Measurements from ENCODE around the gene LHFPL6.

LHFPL6 gene

DNA sequence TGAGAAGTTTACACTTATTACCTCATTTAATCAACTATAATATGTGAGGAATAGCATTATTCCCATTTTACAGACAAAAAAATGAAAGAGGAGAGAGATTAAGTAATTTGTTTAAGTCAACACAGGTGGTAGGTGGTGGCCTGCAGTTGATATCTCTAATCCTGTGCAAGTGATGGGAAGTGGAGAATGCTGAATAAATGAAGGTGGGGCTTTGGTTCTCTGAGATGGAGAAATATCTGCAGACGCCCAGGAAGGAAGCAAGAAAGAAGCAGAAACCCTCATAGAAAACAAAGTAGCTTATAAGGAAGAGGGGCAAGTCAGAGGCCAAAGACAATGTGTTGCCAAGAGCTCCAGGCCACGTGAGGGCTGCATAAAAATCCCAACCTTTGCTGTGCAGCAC is 290.4 kb downstream of the LHFPL6 start:
- DNase-seq (ENCODE audit: low read depth in 1 of 2, low spot score in 1 of 2): no peak

DNA sequence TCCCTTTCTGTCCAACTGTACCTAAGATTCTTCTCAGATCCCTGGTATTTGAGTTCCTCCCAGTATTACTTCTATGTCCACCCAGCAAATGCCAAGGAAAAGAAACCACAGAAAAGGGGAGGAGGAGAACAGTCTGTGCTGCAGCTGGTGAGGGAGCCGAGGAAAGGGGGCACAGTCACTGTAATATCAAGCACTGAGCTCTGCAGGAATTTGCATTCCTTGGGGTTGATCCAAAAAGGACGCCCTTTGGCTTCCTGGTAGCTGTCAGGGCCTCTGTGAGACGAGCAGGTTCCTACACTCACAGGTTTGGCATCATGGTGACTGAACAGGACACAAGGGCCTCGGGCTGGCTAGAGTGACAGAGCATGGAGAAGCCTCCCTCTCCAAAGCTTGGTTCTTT is 291.4 kb downstream of the LHFPL6 start:
- DNase-seq (ENCODE audit: low read depth in 1 of 2, low spot score in 1 of 2): no peak

DNA sequence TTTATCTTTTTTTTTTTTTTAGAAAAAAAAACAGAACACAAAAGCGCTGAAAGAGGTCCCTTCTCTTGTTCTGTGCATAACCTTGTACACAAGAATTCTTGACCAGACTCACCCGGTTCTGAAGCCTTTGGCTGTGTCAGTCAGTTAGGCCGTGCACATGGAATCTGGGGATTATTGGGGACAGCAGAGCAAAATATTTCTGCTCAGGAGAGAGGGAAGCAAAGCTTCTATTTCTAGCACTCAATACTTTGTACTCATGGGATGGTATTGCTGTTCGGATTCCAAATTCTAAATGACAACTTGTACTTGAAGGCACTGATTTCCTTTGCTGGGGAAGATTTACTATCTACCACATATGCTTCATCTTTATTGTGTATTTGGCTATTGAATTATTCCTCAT is 292.0 kb downstream of the LHFPL6 start:
- no peak for DNase-seq (ENCODE audit: low read depth in 1 of 2, low spot score in 1 of 2)

DNA sequence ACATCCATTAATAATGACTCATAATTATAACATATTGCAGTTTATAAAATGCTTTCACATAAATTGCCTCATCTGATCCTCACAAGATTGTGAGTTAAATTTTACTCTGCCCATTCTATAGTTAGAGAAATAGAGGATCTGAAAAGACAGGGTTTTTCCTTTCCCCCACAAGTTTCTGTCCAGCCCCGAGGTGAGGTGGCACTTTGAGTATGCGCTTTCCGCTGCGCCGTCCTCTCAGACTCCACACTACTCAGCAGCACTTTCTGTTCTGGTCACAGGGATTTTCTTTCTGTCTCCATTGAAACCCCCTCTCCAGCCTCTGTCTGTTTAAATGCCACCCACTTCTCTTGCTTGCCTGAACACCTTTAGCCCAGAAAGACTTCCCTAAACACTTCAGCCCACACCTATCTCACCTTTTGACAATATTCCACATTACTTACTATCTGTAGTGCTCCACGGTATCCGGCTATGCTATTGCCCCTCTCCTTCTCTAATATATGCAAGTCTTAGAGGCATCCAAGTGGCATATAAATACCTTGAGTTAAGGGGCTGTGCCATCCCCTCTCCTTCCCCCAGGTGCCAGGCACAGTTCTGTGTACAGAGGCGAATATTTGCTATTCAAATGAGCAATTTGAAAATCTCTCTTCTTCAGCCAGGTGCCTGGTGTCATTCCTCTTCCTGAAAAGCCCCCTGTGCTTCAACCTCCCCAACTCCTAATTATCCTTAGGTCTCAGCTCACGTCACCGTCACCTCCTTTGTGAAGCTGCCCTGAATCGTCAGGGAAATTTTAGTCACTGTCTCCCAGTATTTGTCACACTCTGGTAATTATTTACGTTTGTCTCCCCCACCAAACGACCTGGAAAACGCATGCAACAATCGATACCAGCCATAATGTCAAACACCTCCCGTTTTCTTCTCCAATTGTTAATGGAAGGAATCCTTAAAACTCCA is 296.1 kb downstream of the LHFPL6 start:
- DNase-seq (ENCODE audit: low read depth in 1 of 2, low spot score in 1 of 2): peak in 1 of 2 donors; percentile 16

DNA sequence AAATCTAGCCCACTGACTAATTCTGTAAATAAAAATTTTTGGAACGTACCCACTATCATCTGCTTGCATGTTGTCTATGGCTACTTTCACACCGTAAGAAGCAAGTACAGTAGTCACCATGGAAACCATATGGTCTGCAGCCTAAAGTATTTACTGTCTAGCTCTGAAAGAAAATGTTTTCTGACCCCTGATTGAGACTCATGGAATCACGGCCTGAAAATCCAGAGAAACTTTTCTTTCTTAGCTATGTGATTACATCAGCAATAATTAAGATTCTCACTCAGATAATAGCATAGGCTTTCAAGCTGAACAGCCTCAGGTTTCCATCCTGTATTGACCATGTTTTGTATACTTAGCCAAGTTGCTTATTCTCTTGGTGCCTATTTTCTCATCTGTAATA is 300.2 kb downstream of the LHFPL6 start:
- DNase-seq (ENCODE audit: low read depth in 1 of 2, low spot score in 1 of 2): no peak

DNA sequence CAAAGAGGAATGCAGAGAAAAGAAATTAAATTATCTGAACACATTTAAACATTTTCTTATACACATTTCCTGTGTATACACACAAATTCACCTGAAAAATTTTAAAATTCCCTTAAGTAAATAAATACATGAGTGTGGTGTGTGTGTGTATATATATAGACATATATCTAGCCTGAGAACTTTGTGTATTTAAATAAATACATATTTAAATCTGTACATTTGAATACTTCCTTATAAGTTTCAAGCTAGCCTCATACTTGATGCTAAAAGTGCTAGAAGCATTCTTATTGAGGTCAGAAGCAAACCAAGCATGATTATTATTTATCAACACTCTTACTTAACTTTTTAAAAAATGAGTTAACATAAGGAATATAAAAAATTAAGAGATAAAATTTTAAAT is 304.0 kb downstream of the LHFPL6 start:
- no peak for DNase-seq (ENCODE audit: low read depth in 1 of 2, low spot score in 1 of 2)

DNA sequence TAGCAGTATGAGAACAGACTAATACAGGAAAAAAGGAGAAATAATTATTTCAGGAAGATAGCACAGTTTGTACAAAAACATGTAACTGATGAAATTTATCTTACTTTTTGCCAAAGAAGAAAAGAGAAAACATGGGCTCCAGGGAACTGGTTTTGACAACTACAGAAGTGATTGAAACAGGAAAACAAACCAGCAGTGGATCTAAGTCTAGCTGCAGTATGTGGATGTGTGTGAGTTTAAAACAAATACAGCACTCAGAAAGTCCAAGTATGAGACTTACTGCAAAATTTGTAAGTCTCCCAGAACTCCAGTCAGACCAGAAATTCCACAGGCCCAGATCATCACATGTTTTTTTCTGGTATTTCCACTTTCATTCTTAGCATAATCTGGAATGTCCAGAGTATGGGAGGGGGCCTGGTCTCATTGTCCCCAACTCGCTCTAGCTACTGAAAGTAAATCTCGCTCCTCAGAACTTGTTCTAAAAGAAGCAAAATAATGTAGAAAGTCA is 305.3 kb downstream of the LHFPL6 start:
- no peak for DNase-seq (ENCODE audit: low read depth in 1 of 2, low spot score in 1 of 2)

DNA sequence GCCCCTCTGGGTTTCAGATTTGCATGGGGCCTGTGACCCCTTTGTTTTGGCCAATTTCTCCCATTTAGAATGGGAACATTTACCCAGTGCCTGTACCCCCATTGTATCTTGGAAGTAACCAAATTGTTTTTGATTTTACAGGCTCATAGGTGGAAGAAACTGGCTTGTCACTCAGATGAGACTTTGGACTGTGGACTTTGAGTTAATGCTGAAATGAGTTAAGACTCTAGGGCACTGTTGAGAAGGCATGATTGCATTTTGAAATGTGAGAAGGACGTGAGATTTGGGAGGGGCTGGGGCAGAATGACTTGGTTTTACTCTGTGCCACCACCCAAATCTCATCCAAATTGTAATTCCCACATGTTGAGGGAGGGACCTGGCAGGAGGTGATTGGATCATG is 306.0 kb downstream of the LHFPL6 start:
- DNase-seq (ENCODE audit: low read depth in 1 of 2, low spot score in 1 of 2): no peak

DNA sequence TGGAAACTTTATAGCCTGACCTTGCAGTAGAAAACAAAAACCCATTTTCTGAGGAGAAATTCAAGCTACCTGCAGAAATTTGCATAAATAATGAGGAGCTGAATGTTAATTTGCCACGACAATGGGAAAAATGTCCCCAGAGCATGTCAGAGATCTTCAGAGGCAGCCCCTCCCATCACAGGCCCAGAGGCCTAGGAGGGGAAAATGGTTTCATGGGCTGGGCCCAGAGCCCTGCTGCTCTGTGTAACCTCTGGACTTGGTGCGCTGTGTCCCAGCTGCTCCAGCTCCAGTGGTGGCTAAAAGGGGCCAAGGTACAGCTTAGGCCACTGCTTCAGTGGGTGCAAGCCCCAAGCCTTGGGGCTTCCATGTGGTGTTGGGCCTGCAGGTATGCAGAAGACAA is 306.8 kb downstream of the LHFPL6 start:
- DNase-seq (ENCODE audit: low read depth in 1 of 2, low spot score in 1 of 2): no peak

Data from activated CD4-positive, alpha-beta T cell treated with anti-CD3 and anti-CD28 coated beads, Interleukin-2, amount 50 U/mL, for 24 hours (primary cell).